Thoracic aorta (tissue), 2 donors: Measurements from ENCODE around the gene ETFA. TPM values are rescaled to one million over a fixed set of nuclear protein-coding genes. Genes with fewer than 3 reads are reported as not detected.

ENCODE experiments used
- ATAC-seq: fragments of 150-250 bp; one replicate; pipeline ENCODE4 v1.8.0; 2017; ENCODE audit warnings: low read depth; ENCODE audit not compliant: insufficient number of reproducible peaks, low FRiP score
- DNase-seq: peaks from one replicate; pipeline ENCODE4 v3.0.0-alpha.2; 2020; ENCODE audit warnings: low spot score
- H3K27ac ChIP-seq, 2 donors: fragments of 200-600 bp; sonication (generic); 1 replicate in 1 of 2; 2 replicates in 1 of 2; pipeline ENCODE4 v1.5.1; 2016; ENCODE audit warnings: mild to moderate bottlenecking in 2 of 2, moderate library complexity in 2 of 2
- H3K27me3 ChIP-seq: fragments of 200-600 bp; sonication (generic); replicated peaks from 2 replicates; pipeline ENCODE4 v1.6.0; 2016; ENCODE audit warnings: mild to moderate bottlenecking; ENCODE audit not compliant: insufficient read depth
- H3K36me3 ChIP-seq: fragments of 200-600 bp; sonication (generic); one replicate; pipeline ENCODE4 v1.5.1; 2016
- H3K4me1 ChIP-seq, 2 donors: fragments of 200-600 bp; sonication (generic); 1 replicate in 1 of 2; 2 replicates in 1 of 2; pipeline versions ENCODE4 v1.5.1 to v1.6.0; 2016; ENCODE audit warnings: low read depth in 2 of 2, mild to moderate bottlenecking in 1 of 2; ENCODE audit not compliant: control insufficient read depth in 1 of 2
- H3K4me3 ChIP-seq: fragments of 200-600 bp; sonication (generic); 2 replicates; pipeline ENCODE4 v1.5.1; 2016; ENCODE audit warnings: mild to moderate bottlenecking
- H3K9me3 ChIP-seq: fragments of 200-600 bp; sonication (generic); 2 replicates; pipeline ENCODE4 v1.5.1; 2016
- CTCF ChIP-seq: fragments of 200-600 bp; sonication (generic); IDR thresholded peaks from one replicate; pipeline ENCODE4 v1.5.1; 2019; ENCODE audit warnings: antibody characterized with exemption
- total RNA-seq, 2 donors: library from RNA; depleted of rRNA; stranded (reverse); fragments of >200 nt; gene quantifications; one replicate each; pipeline versions ENCODE4 v1.1.0 to v1.2.3, GENCODE V29; 2016

The ETFA gene
- total RNA-seq, 2 donors from 2014 or later: 56.9 to 57.1 TPM

DNA sequence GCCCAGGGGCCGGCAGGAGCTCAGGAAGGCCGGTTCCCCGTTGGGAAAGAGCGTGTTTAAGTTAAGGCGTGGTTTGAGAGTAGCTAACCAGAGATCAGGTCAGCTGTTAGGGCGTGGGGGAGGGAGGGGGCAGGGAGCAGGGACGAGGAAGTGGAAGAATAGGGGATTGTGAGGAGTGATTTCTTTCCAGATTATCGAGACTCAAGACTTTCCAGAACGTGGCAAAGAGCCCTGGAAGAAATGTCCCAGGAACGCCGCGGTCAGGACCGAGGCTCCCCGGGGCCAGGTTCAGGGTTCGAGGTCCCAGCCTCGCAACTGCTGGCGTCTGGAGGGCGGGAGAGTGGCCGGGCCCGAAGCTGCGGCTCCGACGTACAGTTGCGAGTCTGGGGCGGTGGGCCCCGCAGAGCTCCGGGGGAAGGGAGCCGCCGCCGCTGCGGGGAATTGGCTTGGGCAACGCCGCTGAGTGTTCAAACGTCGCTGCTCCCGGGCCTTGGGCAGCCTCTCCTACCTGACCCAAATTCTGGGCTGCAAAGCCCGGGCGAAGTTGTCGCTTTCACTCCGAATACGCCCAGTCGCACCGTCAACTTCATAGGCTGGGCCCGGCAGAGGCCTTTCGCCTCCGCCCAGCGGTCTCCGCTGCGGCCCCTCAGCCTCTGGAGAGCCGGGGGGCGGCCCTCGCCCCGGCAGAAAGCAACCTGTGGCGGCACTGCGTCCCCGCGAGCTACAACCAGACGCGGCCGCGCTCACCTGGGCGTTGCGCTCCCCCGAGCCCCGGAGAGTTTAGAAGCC, 34.8 kb upstream of the ETFA start:
- peak overlapping the region; percentile 68 for H3K4me3 ChIP-seq
- H3K9me3 ChIP-seq: no peaks in the 10 kb centered on the region
- ATAC-seq (no peak), DNase-seq (no peak)
- H3K27me3 ChIP-seq: peaks cover 49% of the 10 kb centered on the region
- H3K27ac ChIP-seq: no peak overlapping the region
- TF ChIP-seq CTCF: no peak
- H3K4me1 ChIP-seq: peaks cover 19 to 39% of the 10 kb centered on the region in 2 donors
- no peaks in the 10 kb centered on the region for H3K36me3 ChIP-seq

- no peak for ATAC-seq
Measured at GRCh38 chr15:76345583-76345879, 34.3 kb upstream of the ETFA start.

DNA sequence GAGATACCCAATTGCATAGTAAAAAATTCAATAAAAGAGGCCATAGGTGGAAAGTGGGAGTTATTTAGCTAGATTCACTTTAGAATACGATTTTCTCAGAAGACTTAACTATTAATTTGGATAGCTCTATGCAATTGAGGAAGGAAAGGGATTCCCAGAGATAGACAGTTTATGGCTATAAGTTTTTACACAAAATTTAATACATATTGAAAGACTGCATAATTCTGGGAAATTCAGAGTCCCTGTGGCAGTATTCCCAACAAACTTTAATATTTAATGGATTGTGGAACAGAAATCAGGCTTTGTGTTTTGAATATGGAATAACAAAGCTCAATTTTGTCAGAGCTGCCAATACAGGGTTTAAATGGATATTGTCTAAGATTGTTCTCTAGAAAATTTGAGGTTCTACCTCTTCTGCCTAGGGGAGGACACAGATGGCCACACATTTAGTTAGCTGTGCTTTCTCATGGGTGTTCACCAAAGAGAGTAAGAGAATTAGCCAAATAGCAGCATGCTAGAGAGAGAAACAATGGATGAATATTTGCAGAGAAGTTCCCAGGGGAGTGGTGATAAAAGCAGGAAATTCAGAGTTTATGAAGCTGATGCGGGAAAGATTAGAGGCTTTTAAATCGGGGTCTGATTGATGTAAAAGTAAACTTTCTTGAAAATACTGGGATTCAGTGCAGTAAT, 33.8 kb upstream of the ETFA start:
- DNase-seq: no peak
- TF ChIP-seq CTCF: no peak
- ATAC-seq: no peak
- Histone ChIP-seq H3K4me1 (peaks cover 26 to 49% of the 10 kb centered on the region in 2 donors), H3K27ac (peak overlapping the region in 1 of 2 donors; percentile 4), H3K9me3 (no peaks in the 10 kb centered on the region), H3K36me3 (no peaks in the 10 kb centered on the region), H3K27me3 (peaks cover 57% of the 10 kb centered on the region), H3K4me3 (no peak overlapping the region)

More at GRCh38 chr15:76345583-76345879, 34.3 kb upstream of the ETFA start:
- H3K27ac ChIP-seq: no peak overlapping the region
- no peaks in the 10 kb centered on the region for H3K36me3 ChIP-seq
- H3K4me3 ChIP-seq: no peak overlapping the region
- DNase-seq: no peak
- H3K4me1 ChIP-seq: peaks cover 23 to 44% of the 10 kb centered on the region in 2 donors
- no peak for TF ChIP-seq CTCF
- no peaks in the 10 kb centered on the region for H3K9me3 ChIP-seq
- peaks cover 52% of the 10 kb centered on the region for H3K27me3 ChIP-seq

DNA sequence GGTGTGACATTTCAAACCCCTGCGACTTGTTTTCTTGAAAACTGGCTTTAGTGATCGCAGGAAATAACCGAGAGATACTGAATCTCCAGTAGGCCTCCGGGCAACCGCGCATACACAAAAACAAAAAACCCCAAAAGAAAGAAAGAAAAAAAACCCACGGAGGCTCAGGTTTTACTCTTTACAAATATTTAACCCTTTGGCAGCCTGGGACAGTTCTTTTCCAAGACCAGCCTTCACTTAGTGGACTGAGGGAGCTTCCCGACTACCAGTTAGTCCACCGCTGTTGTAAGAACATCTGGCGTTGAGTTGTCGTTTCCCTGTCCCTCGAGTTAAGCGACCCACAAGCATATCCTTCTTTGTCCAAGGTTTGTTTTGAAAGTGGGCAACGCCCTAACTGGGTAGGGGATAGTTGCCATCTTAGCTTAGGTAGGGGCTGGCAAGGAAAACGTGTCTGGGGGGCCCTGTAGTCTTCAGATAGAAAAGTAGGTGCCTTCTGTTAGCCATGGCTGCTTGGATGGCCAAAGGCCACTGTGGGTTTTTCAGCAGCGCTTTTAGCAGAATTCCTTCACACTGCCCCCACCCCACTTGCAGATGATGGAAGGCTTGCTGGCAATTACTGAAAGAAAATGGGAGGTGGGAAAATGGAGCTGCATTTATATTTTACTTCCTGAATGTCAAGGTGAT, 32.2 kb upstream of the ETFA start:
- no peaks in the 10 kb centered on the region for H3K36me3 ChIP-seq
- peaks cover 29 to 60% of the 10 kb centered on the region in 2 donors for H3K4me1 ChIP-seq
- ATAC-seq (no peak), DNase-seq (no peak)
- no peak for TF ChIP-seq CTCF
- no peak overlapping the region for H3K4me3 ChIP-seq
- peaks cover 73% of the 10 kb centered on the region for H3K27me3 ChIP-seq
- no peaks in the 10 kb centered on the region for H3K9me3 ChIP-seq
- H3K27ac ChIP-seq: no peak overlapping the region
